A549 (cell line): ENCODE measurements around the gene RNF43. TPM values are rescaled to one million over a fixed set of nuclear protein-coding genes. Genes with fewer than 3 reads are reported as not detected.
A peak's percentile ranks its signal among the peaks of the same experiment; 100 is the strongest.

Source experiments
- ATAC-seq, 2 experiments: fragments of 200-7000 bp in 1 of 2; fragments of >200 bp in 1 of 2; cut with Nextera tagmentation in 1 of 2; cut with Tn5 transposase in 1 of 2; 3 replicates each; pipeline versions ENCODE4 v1.8.0 to v1.9.1; 2018 to 2020; ENCODE audit warnings: mild to moderate bottlenecking in 1 of 2, moderate library complexity in 1 of 2
- CTCF ChIA-PET: fragments of 300-600 bp; sonication (Branson Sonifier 250); formaldehyde crosslinking; extraction: SDS; loops from one replicate; lab custom pipeline; 2021; ENCODE audit warnings: antibody characterized with exemption, inconsistent platforms; lab: Yijun Ruan, JAX
- POLR2A ChIA-PET: fragments of 350-600 bp; formaldehyde crosslinking; extraction: SDS; loops from one replicate; lab custom pipeline; 2021; ENCODE audit warnings: antibody characterized with exemption, inconsistent platforms; lab: Yijun Ruan, JAX
- DNase-seq, 2 experiments: peaks; one replicate each; pipeline versions ENCODE4 v3.0.0 to v3.0.0-alpha.2; 2011 to 2016; ENCODE audit warnings: low read depth in 1 of 2, low spot score in 1 of 2
- FAIRE-seq: peaks from 2 replicates; lab custom pipeline; 2011; peaks lifted over from hg19 to GRCh38; lab: Jason Lieb, UNC
- H3K27ac ChIP-seq, 2 experiments: fragments of >200 bp; sonication (Bioruptor Twin); formaldehyde crosslinking; 3 replicates each; pipeline ENCODE4 v1.5.1; 2016 to 2017
- H3K4me1 ChIP-seq: fragments of >200 bp; sonication (Bioruptor Twin); formaldehyde crosslinking; 3 replicates; pipeline ENCODE4 v1.6.1; 2016
- H3K4me2 ChIP-seq: fragments of >200 bp; sonication (Bioruptor Twin); formaldehyde crosslinking; 3 replicates; pipeline ENCODE4 v1.6.1; 2016
- H3K4me3 ChIP-seq: fragments of >200 bp; sonication (Bioruptor Twin); formaldehyde crosslinking; 3 replicates; pipeline ENCODE4 v1.5.1; 2016
- H3K9me3 ChIP-seq: fragments of >200 bp; sonication (Bioruptor Twin); formaldehyde crosslinking; 3 replicates; pipeline ENCODE4 v1.6.1; 2016
- CHD2 ChIP-seq: fragments of 150-350 bp; IDR thresholded peaks from 2 replicates; pipeline ENCODE4 v1.6.1; 2014; ENCODE audit warnings: low read length; ENCODE audit not compliant: partially characterized antibody
- ELK1 ChIP-seq: fragments of 150-350 bp; IDR thresholded peaks from 2 replicates; pipeline ENCODE4 v1.6.1; 2014; ENCODE audit warnings: low read depth, mild to moderate bottlenecking, low read length
- HMGXB4 ChIP-seq: fragments of 250-450 bp; sonication (Bioruptor Pico); IDR thresholded peaks from 2 replicates; pipeline ENCODE4 v1.5.0; 2021; ENCODE audit warnings: mild to moderate bottlenecking, moderate library complexity, borderline replicate concordance
- HOXB5 ChIP-seq: fragments of 250-450 bp; sonication (Bioruptor Pico); IDR thresholded peaks from 2 replicates; pipeline ENCODE4 v1.5.0; 2020; ENCODE audit warnings: mild to moderate bottlenecking, moderate library complexity
- MYC ChIP-seq: IDR thresholded peaks from 2 replicates; pipeline ENCODE4 v1.6.1; 2012; ENCODE audit warnings: mild to moderate bottlenecking, inconsistent platforms, low read length, improper control_type of control experiment, borderline replicate concordance
- NR3C1 ChIP-seq: fragments of >200 bp; sonication (Bioruptor Twin); formaldehyde crosslinking; IDR thresholded peaks from 3 replicates; pipeline ENCODE4 v1.6.1; 2017
- REST ChIP-seq: fragments of 200-600 bp; sonication (generic); IDR thresholded peaks from 2 replicates; pipeline ENCODE4 v1.6.1; 2016; ENCODE audit warnings: antibody characterized with exemption, mild to moderate bottlenecking, moderate library complexity
- RNF2 ChIP-seq: fragments of 200-600 bp; sonication (generic); IDR thresholded peaks from 2 replicates; pipeline ENCODE4 v1.6.1; 2016; ENCODE audit warnings: low read depth, mild to moderate bottlenecking, antibody characterized with exemption, moderate library complexity, borderline replicate concordance
- SMC3 ChIP-seq: fragments of >200 bp; sonication (Bioruptor Twin); formaldehyde crosslinking; IDR thresholded peaks from 3 replicates; pipeline ENCODE4 v1.6.1; 2018; ENCODE audit warnings: inconsistent platforms
- TP53 ChIP-seq: fragments of 250-450 bp; sonication (Bioruptor Pico); IDR thresholded peaks from 2 replicates; pipeline ENCODE4 v1.5.0; 2021; ENCODE audit warnings: mild to moderate bottlenecking, moderate library complexity
- ZFP36 ChIP-seq: fragments of 450-650 bp; IDR thresholded peaks from 2 replicates; pipeline ENCODE4 v1.6.1; 2014; ENCODE audit warnings: borderline replicate concordance; ENCODE audit not compliant: partially characterized antibody
- WGBS: methylation state at CpG from one replicate; pipeline ENCODE4 v1.1.6; 2017; ENCODE audit errors: missing lambda C conversion rate; 5-methylcytosine and 5-hydroxymethylcytosine counted together
- polyA plus RNA-seq, 4 experiments: library from polyadenylated mRNA; depleted of rRNA in 3 of 4; stranded (reverse); fragments of >200 nt; fragmentation: RNase III in 1 of 4; extraction: RNeasy Plus Mini Kit Qiagen cat#74134 plus additional on column Dnase treatment in 1 of 4; gene quantifications; 2 replicates in 3 of 4; 3 replicates in 1 of 4; pipeline ENCODE4 v1.2.3, GENCODE V29; 2011 to 2017

The RNF43 gene
- polyA plus RNA-seq, 2 of the 4 experiments (the other 2 are of a cell fraction): 2.5 to 6.6 TPM

GRCh38 chr17:58376472-58377000 lies 40.8 kb downstream of the RNF43 start:
- H3K4me3 ChIP-seq: no peak overlapping the region
- no peak for DNase-seq
- POLR2A ChIA-PET: no interaction called here
- FAIRE-seq: no peak
- H3K4me1 ChIP-seq: peaks cover 44% of the 10 kb centered on the region
- no peak for ATAC-seq
- TF ChIP-seq ELK1 (no peak), HMGXB4 (no peak), SMC3 (no peak), REST (peak; percentile 59; the same call in 1 of the 2 replicates)
- no peaks in the 10 kb centered on the region for H3K9me3 ChIP-seq
- H3K4me2 ChIP-seq: no peak overlapping the region
- 53% methylated on average over 4 of the region's 4 CpGs for WGBS
- 0 out of 6 replicates have a peak overlapping the region, but pooled peaks of 1 of the 2 experiments have one; percentile 8 for H3K27ac ChIP-seq
- CTCF ChIA-PET: interaction anchor here (0.8 to 4.3 kb wide), 3 partner anchors 20 to 71 kb away, joined by 3 to 16 read pairs (median 5); no protein-coding TSS in a partner anchor

GRCh38 chr17:58375811-58376210 lies 41.5 kb downstream of the RNF43 start:
- Histone ChIP-seq H3K27ac (peak overlapping the region in 1 of 2 experiments; percentile 16; a peak in 2 of 6 replicates), H3K4me1 (peaks cover 37% of the 10 kb centered on the region), H3K4me2 (no peak overlapping the region), H3K9me3 (no peaks in the 10 kb centered on the region), H3K4me3 (no peak overlapping the region)
- TF ChIP-seq NR3C1 (no peak), TP53 (CRISPR knock-in tag) (no peak), CHD2 (no peak), REST (no peak)
- ATAC-seq (no peak), DNase-seq (no peak), FAIRE-seq (no peak)
- POLR2A ChIA-PET: no interaction called here
- CTCF ChIA-PET: interaction anchor here (0.8 to 1.5 kb wide), 2 partner anchors 21 to 72 kb away, joined by 3 to 5 read pairs; no protein-coding TSS in a partner anchor
- 59% methylated on average over 2 of the region's 2 CpGs for WGBS

- ChIA-PET POLR2A (no interaction called here), CTCF (interaction anchor here (1.3 to 2.4 kb wide), 2 partner anchors 38 to 42 kb away, joined by 3 to 7 read pairs; partner anchors contain the start of gene RNF43)
- Histone ChIP-seq H3K27ac (no peak overlapping the region), H3K4me1 (peaks cover 32% of the 10 kb centered on the region), H3K9me3 (no peaks in the 10 kb centered on the region), H3K4me2 (no peak overlapping the region), H3K4me3 (no peak overlapping the region)
- no peak for TF ChIP-seq SMC3
- no peak for TF ChIP-seq MYC
- no peak for TF ChIP-seq ZFP36
- no peak for TF ChIP-seq RNF2
- no peak for TF ChIP-seq HOXB5
- ATAC-seq: no peak
- no peak for DNase-seq
- WGBS: 84% methylated on average over 5 of the region's 5 CpGs
- no peak for FAIRE-seq
Measured at GRCh38 chr17:58375256-58375655, 42.1 kb downstream of the RNF43 start.
